HCT116 (cell line): Measurements from ENCODE around the gene RGS17. TPM values are rescaled to one million over a fixed set of nuclear protein-coding genes. Genes with fewer than 3 reads are reported as not detected.
"Not testable (repeated sequence)": the region's sequence is repeated elsewhere in the genome, so short reads cannot be mapped to it uniquely, and the experiment has no call there.

Experiments
- ATAC-seq: fragments of 200-7000 bp; cut with Tn5 transposase; 2 replicates; pipeline ENCODE4 v1.9.1; 2020; ENCODE audit warnings: mild to moderate bottlenecking, moderate library complexity
- BruUV-seq: library from RNA; stranded (reverse); fragments of 400-500 nt; replicated peaks from 2 replicates; lab custom pipeline; 2021; lab: Mats Ljungman, UMichigan
- CTCF ChIA-PET: fragments of 300-600 bp; sonication (Branson Sonifier 250); formaldehyde crosslinking; loops from one replicate; lab custom pipeline; 2021; ENCODE audit warnings: antibody characterized with exemption; lab: Charles Lee
- POLR2A ChIA-PET: fragments of 300-600, 350-600 bp; sonication (Branson Sonifier 250); formaldehyde crosslinking; loops from one replicate; lab custom pipeline; 2021; ENCODE audit warnings: antibody characterized with exemption; lab: Charles Lee
- RAD21 ChIA-PET, 2 experiments: fragments of 300-600 bp; sonication (Branson Sonifier 250); formaldehyde crosslinking; loops; one replicate each; lab custom pipeline; 2023; ENCODE audit warnings: low total read pairs in 2 of 2; ENCODE audit not compliant: uncharacterized antibody in 2 of 2, unreplicated experiment in 2 of 2, low non-redundant PET in 1 of 2; lab: Charles Lee
- DNase-seq: peaks from one replicate; pipeline ENCODE4 v3.0.0-alpha.2; 2010; ENCODE audit warnings: low read depth, low spot score
- H2AFZ ChIP-seq: fragments of 200-600 bp; shearing (Covaris generic), sonication (generic); 2 replicates; pipeline ENCODE4 v1.6.1; 2017; ENCODE audit warnings: low read depth, mixed run types, mixed read lengths, antibody characterized with exemption, low read length; ENCODE audit not compliant: poor library complexity, severe bottlenecking
- H3K27ac ChIP-seq: 2 replicates; pipeline ENCODE4 v1.5.1; 2012; ENCODE audit warnings: low read depth, low read length
- H3K27me3 ChIP-seq: fragments of 200-600 bp; sonication (generic); 2 replicates; pipeline ENCODE4 v1.6.1; 2016; ENCODE audit warnings: mixed run types, low read length, mixed read lengths; ENCODE audit not compliant: insufficient read depth
- H3K36me3 ChIP-seq, 2 experiments: fragments of 200-500 bp in 1 of 2; fragments of 200-600 bp in 1 of 2; sonication (Bioruptor generic) in 1 of 2; sonication (generic) in 1 of 2; 2 replicates each; pipeline versions ENCODE4 v1.5.1 to v1.6.1; 2014 to 2016; ENCODE audit warnings: low read length in 2 of 2, inconsistent platforms in 1 of 2, mixed read lengths in 1 of 2, mixed run types in 1 of 2; ENCODE audit not compliant: insufficient read depth in 2 of 2, control insufficient read depth in 1 of 2
- H3K4me1 ChIP-seq, 2 experiments: fragments of 200-600 bp in 1 of 2; sonication (generic) in 1 of 2; 2 replicates each; pipeline versions ENCODE4 v1.5.1 to v1.6.1; 2012 to 2017; ENCODE audit warnings: low read length in 2 of 2, inconsistent platforms in 1 of 2, mild to moderate bottlenecking in 1 of 2, mixed read lengths in 1 of 2, mixed run types in 1 of 2, moderate library complexity in 1 of 2; ENCODE audit not compliant: insufficient read depth in 2 of 2, control insufficient read depth in 1 of 2
- H3K4me2 ChIP-seq: fragments of 200-600 bp; sonication (generic); 2 replicates; pipeline ENCODE4 v1.6.1; 2017; ENCODE audit warnings: mixed run types, low read length, mixed read lengths
- H3K4me3 ChIP-seq, 2 experiments: fragments of 200-600 bp in 1 of 2; sonication (generic) in 1 of 2; replicated peaks in 1 of 2; 2 replicates each; pipeline ENCODE4 v1.5.1; 2011 to 2016; ENCODE audit warnings: low read length in 2 of 2, control low read depth in 1 of 2, low read depth in 1 of 2, mild to moderate bottlenecking in 1 of 2, mixed read lengths in 1 of 2, mixed run types in 1 of 2
- H3K79me2 ChIP-seq: fragments of 200-600 bp; sonication (generic); 2 replicates; pipeline ENCODE4 v1.6.1; 2017; ENCODE audit warnings: mild to moderate bottlenecking, mixed run types, low read length, moderate library complexity, mixed read lengths; ENCODE audit not compliant: insufficient read depth
- H3K9ac ChIP-seq: fragments of 200-600 bp; sonication (generic); 2 replicates; pipeline ENCODE4 v1.6.1; 2016; ENCODE audit warnings: low read length, mixed read lengths
- H3K9me2 ChIP-seq: fragments of 200-600 bp; sonication (generic), shearing (Covaris generic); 2 replicates; pipeline ENCODE4 v1.6.1; 2017; ENCODE audit warnings: mixed run types, mild to moderate bottlenecking, moderate library complexity; ENCODE audit not compliant: insufficient read depth
- H3K9me3 ChIP-seq, 2 experiments: fragments of 200-500 bp in 1 of 2; fragments of 200-600 bp in 1 of 2; sonication (Bioruptor generic) in 1 of 2; sonication (generic) in 1 of 2; 2 replicates each; pipeline ENCODE4 v1.6.1; 2014 to 2017; ENCODE audit warnings: low read length in 2 of 2, mixed read lengths in 2 of 2, inconsistent platforms in 1 of 2, low read depth in 1 of 2, mild to moderate bottlenecking in 1 of 2, mixed run types in 1 of 2, moderate library complexity in 1 of 2; ENCODE audit not compliant: control insufficient read depth in 1 of 2, insufficient read depth in 1 of 2
- H4K20me1 ChIP-seq: fragments of 200-600 bp; sonication (generic), shearing (Covaris generic); 2 replicates; pipeline ENCODE4 v1.6.1; 2017; ENCODE audit warnings: mixed run types, mild to moderate bottlenecking, moderate library complexity; ENCODE audit not compliant: insufficient read depth
- EZH2 ChIP-seq: fragments of 200-600 bp; sonication (generic); IDR thresholded peaks from 2 replicates; pipeline ENCODE4 v1.6.1; 2017; ENCODE audit warnings: antibody characterized with exemption, mixed run types
- POLR2A ChIP-seq: IDR thresholded peaks from 2 replicates; pipeline ENCODE4 v1.7.0; 2011; ENCODE audit warnings: borderline replicate concordance; ENCODE audit not compliant: insufficient read depth, insufficient read length; ENCODE audit errors: extremely low read depth
- POLR2AphosphoS5 ChIP-seq: IDR thresholded peaks from 2 replicates; pipeline ENCODE4 v1.6.1; 2011; ENCODE audit warnings: mild to moderate bottlenecking, low read depth, low read length, moderate library complexity
- ZFX ChIP-seq: fragments of 450-650 bp; IDR thresholded peaks from 2 replicates; pipeline ENCODE4 v1.6.1; 2017
- intact Hi-C: fragments of 100-400 bp; cut with micrococcal nuclease; formaldehyde crosslinking; loops from 2 replicates; pipeline ENCODE4 v1.10.0; 2022
- total RNA-seq: library from RNA; stranded (reverse); gene quantifications from one replicate; pipeline ENCODE4 v1.2.1, GENCODE V29; 2021; ENCODE audit not compliant: unreplicated experiment

The RGS17 gene
- total RNA-seq, 1 experiment from 2014 or later, result 3.9 TPM

DNA sequence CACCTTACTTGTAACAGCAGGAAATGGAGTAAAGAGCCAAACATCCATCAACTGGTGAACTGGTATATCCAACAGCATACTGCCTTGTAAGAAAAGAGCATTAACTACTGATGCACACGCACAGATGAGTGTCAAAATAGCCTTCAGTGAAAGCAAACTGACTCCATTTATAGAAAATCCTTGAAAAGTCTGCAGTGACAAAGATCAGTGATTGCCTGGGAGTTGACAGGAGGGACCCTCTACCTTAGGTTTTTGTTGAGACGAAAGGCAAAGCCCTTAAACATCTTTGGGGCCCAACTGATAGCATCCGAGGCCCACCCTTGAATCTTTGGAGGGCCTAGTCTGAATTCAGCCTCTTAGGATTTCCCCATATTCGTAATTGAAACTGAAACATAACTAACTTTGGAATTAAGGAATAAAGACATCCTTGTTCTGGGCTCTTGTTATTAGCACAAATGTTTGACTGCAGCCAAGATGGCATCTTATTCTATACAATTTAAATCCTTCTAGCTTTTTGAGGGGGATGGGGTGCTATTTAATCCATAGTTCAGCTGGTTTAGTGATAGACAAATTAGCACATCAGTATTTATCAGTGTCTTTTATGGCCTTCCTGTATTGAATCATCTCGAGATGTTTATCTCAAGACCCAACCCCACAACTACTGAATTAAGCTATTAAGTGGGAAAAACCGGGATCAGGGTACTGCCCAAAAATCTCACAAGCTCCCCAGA lies 161.2 kb downstream of the RGS17 start:
- Histone ChIP-seq H3K4me1 (no peaks in the 10 kb centered on the region), H3K9me2 (no peaks in the 10 kb centered on the region), H3K9ac (no peak overlapping the region), H3K4me2 (no peak overlapping the region), H4K20me1 (peaks cover 20% of the 10 kb centered on the region), H3K27ac (no peak overlapping the region), H3K4me3 (no peak overlapping the region), H3K27me3 (no peaks in the 10 kb centered on the region), H3K36me3 (peaks cover 37 to 38% of the 10 kb centered on the region in 2 experiments), H2AFZ (no peak overlapping the region), H3K9me3 (no peaks in the 10 kb centered on the region), H3K79me2 (peaks cover 33% of the 10 kb centered on the region)
- no peak for ATAC-seq
- TF ChIP-seq POLR2A (no peak), ZFX (no peak), POLR2AphosphoS5 (peak; percentile 49), EZH2 (no peak)
- intact Hi-C loops, result no loop called here
- BruUV-seq, result no TSS peak
- ChIA-PET RAD21 (no interaction called here), CTCF (interaction anchor here (1.2 kb wide), 1 partner anchor 15 kb away, joined by 3 read pairs; no protein-coding TSS in a partner anchor), POLR2A (interaction anchor here (1.2 kb wide), 1 partner anchor 14 kb away, joined by 4 read pairs; the partner anchor contains the start of gene FBXO5)
- no peak for DNase-seq

DNA sequence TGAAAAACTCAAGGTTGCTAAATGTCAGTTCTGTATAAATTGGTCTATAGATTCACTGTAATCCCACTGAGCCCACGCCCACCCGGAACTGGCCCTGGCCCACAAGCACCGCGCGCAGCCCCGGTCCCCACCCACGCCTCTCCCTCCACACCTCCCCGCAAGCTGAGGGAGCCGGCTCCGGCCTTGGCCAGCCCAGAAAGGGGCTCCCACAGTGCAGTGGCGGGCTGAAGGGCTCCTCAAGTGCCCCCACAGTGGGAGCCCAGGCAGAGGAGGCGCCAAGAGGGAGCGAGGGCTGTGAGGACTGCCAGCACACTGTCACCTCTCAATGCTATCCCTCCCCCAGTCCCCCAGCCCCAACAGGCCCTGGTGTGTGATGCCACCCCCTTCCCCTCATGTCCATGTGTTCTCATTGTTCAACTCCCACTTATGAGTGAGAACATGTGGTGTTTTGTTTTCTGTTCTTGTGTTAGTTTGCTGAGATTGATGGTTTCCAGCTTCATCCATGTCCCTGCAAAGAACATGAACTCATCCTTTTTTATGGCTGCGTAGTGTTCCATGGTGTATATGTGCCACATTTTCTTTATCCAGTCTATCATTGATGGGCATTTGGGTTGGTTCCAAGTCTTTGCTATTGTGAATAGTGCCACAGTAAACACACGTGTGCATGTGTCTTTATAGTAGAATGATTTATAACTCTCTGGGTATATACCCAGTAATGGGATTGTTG lies 164.8 kb downstream of the RGS17 start:
- ATAC-seq, POLR2A ChIA-PET, H4K20me1 ChIP-seq, H3K79me2 ChIP-seq, BruUV-seq, H3K9ac ChIP-seq, H2AFZ ChIP-seq, H3K27ac ChIP-seq, H3K4me1 ChIP-seq, H3K9me2 ChIP-seq, H3K4me3 ChIP-seq, DNase-seq, H3K9me3 ChIP-seq, intact Hi-C loops, CTCF ChIA-PET, RAD21 ChIA-PET, H3K4me2 ChIP-seq, H3K27me3 ChIP-seq: not testable (repeated sequence)
- peaks cover 5 to 11% of the 10 kb centered on the region in 2 experiments; a peak in 3 of 4 replicates for H3K36me3 ChIP-seq
